ENCODE results near the gene DCTD. TPM values are rescaled to one million over a fixed set of nuclear protein-coding genes. Genes with fewer than 3 reads are reported as not detected.

Gene DCTD
- total and polyA plus RNA-seq, 2 of the 13 experiments (the other 11 are each of a cell fraction or from before 2014, with no cell fraction given), result 85.1 to 95.3 TPM

DNA sequence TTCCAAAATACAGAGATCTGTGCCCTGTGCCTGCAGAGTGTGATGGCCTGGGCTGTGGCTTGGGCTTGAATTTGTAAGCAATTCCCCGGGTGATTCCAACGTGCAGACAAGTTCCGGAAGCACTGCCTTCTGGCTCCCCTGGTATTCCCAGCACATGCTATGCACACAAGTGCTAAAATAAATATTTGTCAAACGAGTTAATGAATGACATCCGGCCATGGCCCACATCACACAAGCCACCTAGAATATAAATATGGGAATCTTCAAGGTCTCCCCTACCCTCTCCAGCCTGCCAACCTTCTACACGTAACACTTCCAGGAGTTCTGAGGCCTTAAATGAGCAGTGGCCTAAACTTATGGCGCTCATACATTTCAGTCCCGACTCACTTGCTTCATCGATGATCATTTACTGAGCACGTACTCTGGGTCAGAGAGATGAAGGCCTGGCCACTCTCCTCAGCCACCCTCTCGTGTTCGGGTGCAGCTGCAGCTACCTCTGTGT lies 21.3 kb downstream of the DCTD start (continued):
- peak; percentile 71 for TF ChIP-seq NR2F2 (IDR thresholded peaks at IDR 0.05; ENCODE audit: borderline replicate concordance, low read depth)
- TF ChIP-seq ZNF589 (CRISPR knock-in tag; conservative IDR thresholded peaks at IDR 0.05), result no peak
- peak; percentile 85; the same call in 1 of the 2 replicates for TF ChIP-seq ZNF670 (CRISPR knock-in tag; IDR thresholded peaks at IDR 0.05; ENCODE audit: borderline replicate concordance)
- TF ChIP-seq SMARCE1 (IDR thresholded peaks at IDR 0.05; ENCODE audit: borderline replicate concordance), result no peak
- TF ChIP-seq NONO (IDR thresholded peaks at IDR 0.05), result no peak
- peak; percentile 53 for TF ChIP-seq NONO (CRISPR knock-in tag; conservative IDR thresholded peaks at IDR 0.05)
- TF ChIP-seq, protein P1, sequence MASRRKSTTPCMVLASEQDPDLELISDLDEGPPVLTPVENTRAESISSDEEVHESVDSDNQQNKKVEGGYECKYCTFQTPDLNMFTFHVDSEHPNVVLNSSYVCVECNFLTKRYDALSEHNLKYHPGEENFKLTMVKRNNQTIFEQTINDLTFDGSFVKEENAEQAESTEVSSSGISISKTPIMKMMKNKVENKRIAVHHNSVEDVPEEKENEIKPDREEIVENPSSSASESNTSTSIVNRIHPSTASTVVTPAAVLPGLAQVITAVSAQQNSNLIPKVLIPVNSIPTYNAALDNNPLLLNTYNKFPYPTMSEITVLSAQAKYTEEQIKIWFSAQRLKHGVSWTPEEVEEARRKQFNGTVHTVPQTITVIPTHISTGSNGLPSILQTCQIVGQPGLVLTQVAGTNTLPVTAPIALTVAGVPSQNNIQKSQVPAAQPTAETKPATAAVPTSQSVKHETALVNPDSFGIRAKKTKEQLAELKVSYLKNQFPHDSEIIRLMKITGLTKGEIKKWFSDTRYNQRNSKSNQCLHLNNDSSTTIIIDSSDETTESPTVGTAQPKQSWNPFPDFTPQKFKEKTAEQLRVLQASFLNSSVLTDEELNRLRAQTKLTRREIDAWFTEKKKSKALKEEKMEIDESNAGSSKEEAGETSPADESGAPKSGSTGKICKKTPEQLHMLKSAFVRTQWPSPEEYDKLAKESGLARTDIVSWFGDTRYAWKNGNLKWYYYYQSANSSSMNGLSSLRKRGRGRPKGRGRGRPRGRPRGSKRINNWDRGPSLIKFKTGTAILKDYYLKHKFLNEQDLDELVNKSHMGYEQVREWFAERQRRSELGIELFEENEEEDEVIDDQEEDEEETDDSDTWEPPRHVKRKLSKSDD (CRISPR knock-in tag; IDR thresholded peaks at IDR 0.05; ENCODE audit: low read depth), result peak; percentile 56; the same call in 1 of the 2 replicates
- no peak for TF ChIP-seq IRX3 (CRISPR knock-in tag; IDR thresholded peaks at IDR 0.05; ENCODE audit: borderline replicate concordance, low read depth)
- TF ChIP-seq, protein P2, sequence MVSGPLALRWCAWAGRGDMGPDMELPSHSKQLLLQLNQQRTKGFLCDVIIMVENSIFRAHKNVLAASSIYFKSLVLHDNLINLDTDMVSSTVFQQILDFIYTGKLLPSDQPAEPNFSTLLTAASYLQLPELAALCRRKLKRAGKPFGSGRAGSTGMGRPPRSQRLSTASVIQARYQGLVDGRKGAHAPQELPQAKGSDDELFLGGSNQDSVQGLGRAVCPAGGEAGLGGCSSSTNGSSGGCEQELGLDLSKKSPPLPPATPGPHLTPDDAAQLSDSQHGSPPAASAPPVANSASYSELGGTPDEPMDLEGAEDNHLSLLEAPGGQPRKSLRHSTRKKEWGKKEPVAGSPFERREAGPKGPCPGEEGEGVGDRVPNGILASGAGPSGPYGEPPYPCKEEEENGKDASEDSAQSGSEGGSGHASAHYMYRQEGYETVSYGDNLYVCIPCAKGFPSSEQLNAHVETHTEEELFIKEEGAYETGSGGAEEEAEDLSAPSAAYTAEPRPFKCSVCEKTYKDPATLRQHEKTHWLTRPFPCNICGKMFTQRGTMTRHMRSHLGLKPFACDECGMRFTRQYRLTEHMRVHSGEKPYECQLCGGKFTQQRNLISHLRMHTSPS (CRISPR knock-in tag; IDR thresholded peaks at IDR 0.05; ENCODE audit: low read depth), result peak; percentile 54; the same call in 1 of the 2 replicates
- TF ChIP-seq, protein P3, sequence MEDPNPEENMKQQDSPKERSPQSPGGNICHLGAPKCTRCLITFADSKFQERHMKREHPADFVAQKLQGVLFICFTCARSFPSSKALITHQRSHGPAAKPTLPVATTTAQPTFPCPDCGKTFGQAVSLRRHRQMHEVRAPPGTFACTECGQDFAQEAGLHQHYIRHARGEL (CRISPR knock-in tag; IDR thresholded peaks at IDR 0.05), result 0 out of 2 replicates have a peak, but pooled peaks have one; percentile 30
- peak; percentile 60 for TF ChIP-seq BCL6 (CRISPR knock-in tag; IDR thresholded peaks at IDR 0.05)
- TF ChIP-seq ZNF496 (CRISPR knock-in tag; IDR thresholded peaks at IDR 0.05; ENCODE audit: insufficient replicate concordance), result no peak
- TF ChIP-seq PAX8 (CRISPR knock-in tag; IDR thresholded peaks at IDR 0.05; ENCODE audit: borderline replicate concordance), result no peak
- no peak for TF ChIP-seq SAFB2 (CRISPR knock-in tag; IDR thresholded peaks at IDR 0.05; ENCODE audit: borderline replicate concordance, low read depth)
- TF ChIP-seq GFI1 (CRISPR knock-in tag; IDR thresholded peaks at IDR 0.05; ENCODE audit: borderline replicate concordance), result peak; percentile 61; the same call in 1 of the 2 replicates
- no peak for TF ChIP-seq SMC3 (IDR thresholded peaks at IDR 0.05; ENCODE audit: low read length)
- no peak for TF ChIP-seq FIP1L1 (IDR thresholded peaks at IDR 0.05; ENCODE audit: borderline replicate concordance, insufficient read depth, low read depth, low read length)
- TF ChIP-seq MAFG (CRISPR knock-in tag; IDR thresholded peaks at IDR 0.05), result no peak
- TF ChIP-seq, protein P4, sequence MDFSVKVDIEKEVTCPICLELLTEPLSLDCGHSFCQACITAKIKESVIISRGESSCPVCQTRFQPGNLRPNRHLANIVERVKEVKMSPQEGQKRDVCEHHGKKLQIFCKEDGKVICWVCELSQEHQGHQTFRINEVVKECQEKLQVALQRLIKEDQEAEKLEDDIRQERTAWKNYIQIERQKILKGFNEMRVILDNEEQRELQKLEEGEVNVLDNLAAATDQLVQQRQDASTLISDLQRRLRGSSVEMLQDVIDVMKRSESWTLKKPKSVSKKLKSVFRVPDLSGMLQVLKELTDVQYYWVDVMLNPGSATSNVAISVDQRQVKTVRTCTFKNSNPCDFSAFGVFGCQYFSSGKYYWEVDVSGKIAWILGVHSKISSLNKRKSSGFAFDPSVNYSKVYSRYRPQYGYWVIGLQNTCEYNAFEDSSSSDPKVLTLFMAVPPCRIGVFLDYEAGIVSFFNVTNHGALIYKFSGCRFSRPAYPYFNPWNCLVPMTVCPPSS (IDR thresholded peaks at IDR 0.05), result no peak
- TF ChIP-seq ZNF674 (CRISPR knock-in tag; IDR thresholded peaks at IDR 0.05; ENCODE audit: low read depth), result no peak

All from HepG2 (cell line).